HCT116 (cell line): ENCODE results near the gene RUNX1.

Source experiments
- CBX3 ChIP-seq: IDR thresholded peaks from 2 replicates; pipeline ENCODE4 v1.6.1; 2012; ENCODE audit warnings: low read depth
- ELF1 ChIP-seq: IDR thresholded peaks from 2 replicates; pipeline ENCODE4 v1.6.1; 2012; ENCODE audit warnings: low read depth, borderline replicate concordance
- EZH2phosphoT487 ChIP-seq: fragments of 200-600 bp; IDR thresholded peaks from 2 replicates; pipeline ENCODE4 v1.6.1; 2018; ENCODE audit warnings: antibody characterized with exemption, borderline replicate concordance
- POLR2A ChIP-seq: IDR thresholded peaks from 2 replicates; pipeline ENCODE4 v1.7.0; 2011; ENCODE audit warnings: borderline replicate concordance; ENCODE audit not compliant: insufficient read depth, insufficient read length; ENCODE audit errors: extremely low read depth
- SIN3A ChIP-seq: IDR thresholded peaks from 2 replicates; pipeline ENCODE4 v1.6.1; 2012; ENCODE audit warnings: low read depth
- YY1 ChIP-seq: IDR thresholded peaks from 2 replicates; pipeline ENCODE4 v1.6.1; 2011; ENCODE audit warnings: low read length, low read depth, moderate library complexity, mild to moderate bottlenecking; ENCODE audit not compliant: insufficient replicate concordance; ENCODE audit errors: extremely low read depth
- ZFX ChIP-seq: fragments of 450-650 bp; IDR thresholded peaks from 2 replicates; pipeline ENCODE4 v1.6.1; 2017
- ZNF274 ChIP-seq: fragments of 200-500 bp; sonication (Bioruptor generic); IDR thresholded peaks from 2 replicates; pipeline ENCODE4 v1.6.1; 2014; ENCODE audit warnings: mild to moderate bottlenecking, low read depth, low read length, inconsistent platforms
- TF ChIP-seq, protein P1 (sequence below), 3 experiments: fragments of 200-600 bp in 1 of 3; sonication (generic) in 1 of 3; IDR thresholded peaks in 2 of 3; conservative IDR thresholded peaks in 1 of 3; 2 replicates each; pipeline ENCODE4 v1.5.1; 2012 to 2017; ENCODE audit warnings: low read depth in 2 of 3, low read length in 2 of 3, antibody characterized with exemption in 1 of 3, borderline replicate concordance in 1 of 3, control low read depth in 1 of 3, mild to moderate bottlenecking in 1 of 3, mixed read lengths in 1 of 3, mixed run types in 1 of 3, moderate library complexity in 1 of 3; ENCODE audit not compliant: insufficient read depth in 1 of 3
- TF ChIP-seq, protein P2 (sequence below): IDR thresholded peaks from 2 replicates; pipeline ENCODE4 v1.6.1; 2011; ENCODE audit warnings: mild to moderate bottlenecking, low read length, moderate library complexity; ENCODE audit not compliant: insufficient replicate concordance; ENCODE audit errors: extremely low read depth

DNA sequence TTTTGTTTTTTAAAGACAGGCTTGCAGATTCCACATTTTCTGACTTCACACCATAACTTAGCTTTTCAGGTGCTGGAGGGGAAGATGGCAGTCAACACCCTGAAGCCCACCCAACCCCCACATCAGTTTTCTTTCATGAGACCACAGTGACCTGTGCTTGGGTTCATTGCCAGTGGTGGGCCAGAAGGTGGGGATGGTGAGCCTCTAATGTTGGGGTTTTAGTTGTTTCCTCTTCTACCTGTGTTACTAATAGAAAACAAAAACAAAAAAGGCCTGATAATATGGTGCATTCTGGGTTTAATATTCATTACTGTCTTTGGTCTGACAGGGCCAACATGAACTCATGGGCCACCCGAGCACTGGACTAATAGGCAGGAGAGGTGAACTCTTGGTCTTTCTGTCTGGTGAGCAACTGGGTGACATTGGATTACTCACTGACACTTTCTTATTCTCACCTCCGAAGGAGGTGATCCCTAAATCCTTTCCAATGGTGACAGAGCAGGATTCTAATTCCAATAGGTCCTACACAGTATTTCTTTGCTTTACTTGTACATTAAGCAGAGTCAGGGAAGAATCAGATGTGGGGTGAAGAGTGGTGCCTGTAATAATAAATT, 247.5 kb downstream of the RUNX1 start:
- no peak for TF ChIP-seq EZH2phosphoT487
- TF ChIP-seq, protein P1, sequence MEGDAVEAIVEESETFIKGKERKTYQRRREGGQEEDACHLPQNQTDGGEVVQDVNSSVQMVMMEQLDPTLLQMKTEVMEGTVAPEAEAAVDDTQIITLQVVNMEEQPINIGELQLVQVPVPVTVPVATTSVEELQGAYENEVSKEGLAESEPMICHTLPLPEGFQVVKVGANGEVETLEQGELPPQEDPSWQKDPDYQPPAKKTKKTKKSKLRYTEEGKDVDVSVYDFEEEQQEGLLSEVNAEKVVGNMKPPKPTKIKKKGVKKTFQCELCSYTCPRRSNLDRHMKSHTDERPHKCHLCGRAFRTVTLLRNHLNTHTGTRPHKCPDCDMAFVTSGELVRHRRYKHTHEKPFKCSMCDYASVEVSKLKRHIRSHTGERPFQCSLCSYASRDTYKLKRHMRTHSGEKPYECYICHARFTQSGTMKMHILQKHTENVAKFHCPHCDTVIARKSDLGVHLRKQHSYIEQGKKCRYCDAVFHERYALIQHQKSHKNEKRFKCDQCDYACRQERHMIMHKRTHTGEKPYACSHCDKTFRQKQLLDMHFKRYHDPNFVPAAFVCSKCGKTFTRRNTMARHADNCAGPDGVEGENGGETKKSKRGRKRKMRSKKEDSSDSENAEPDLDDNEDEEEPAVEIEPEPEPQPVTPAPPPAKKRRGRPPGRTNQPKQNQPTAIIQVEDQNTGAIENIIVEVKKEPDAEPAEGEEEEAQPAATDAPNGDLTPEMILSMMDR (IDR thresholded peaks at IDR 0.05 in 2 of 3, conservative IDR thresholded peaks at IDR 0.05 in 1 of 3; ENCODE audit: borderline replicate concordance in 1 of 3, insufficient read depth in 1 of 3, low read depth in 2 of 3, low read length in 2 of 3), result peak in 2 of 3 experiments; percentile 53 to 54; a peak in 4 of 6 replicates
- no peak for TF ChIP-seq YY1
- no peak for TF ChIP-seq POLR2A
- no peak for TF ChIP-seq CBX3
- TF ChIP-seq ZNF274, result no peak
- TF ChIP-seq ZFX, result no peak
- no peak for TF ChIP-seq ELF1
- no peak for TF ChIP-seq SIN3A
- TF ChIP-seq, protein P2, sequence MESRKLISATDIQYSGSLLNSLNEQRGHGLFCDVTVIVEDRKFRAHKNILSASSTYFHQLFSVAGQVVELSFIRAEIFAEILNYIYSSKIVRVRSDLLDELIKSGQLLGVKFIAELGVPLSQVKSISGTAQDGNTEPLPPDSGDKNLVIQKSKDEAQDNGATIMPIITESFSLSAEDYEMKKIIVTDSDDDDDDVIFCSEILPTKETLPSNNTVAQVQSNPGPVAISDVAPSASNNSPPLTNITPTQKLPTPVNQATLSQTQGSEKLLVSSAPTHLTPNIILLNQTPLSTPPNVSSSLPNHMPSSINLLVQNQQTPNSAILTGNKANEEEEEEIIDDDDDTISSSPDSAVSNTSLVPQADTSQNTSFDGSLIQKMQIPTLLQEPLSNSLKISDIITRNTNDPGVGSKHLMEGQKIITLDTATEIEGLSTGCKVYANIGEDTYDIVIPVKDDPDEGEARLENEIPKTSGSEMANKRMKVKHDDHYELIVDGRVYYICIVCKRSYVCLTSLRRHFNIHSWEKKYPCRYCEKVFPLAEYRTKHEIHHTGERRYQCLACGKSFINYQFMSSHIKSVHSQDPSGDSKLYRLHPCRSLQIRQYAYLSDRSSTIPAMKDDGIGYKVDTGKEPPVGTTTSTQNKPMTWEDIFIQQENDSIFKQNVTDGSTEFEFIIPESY, result no peak
